Measurements from ENCODE around the gene TXNDC5.
A peak's percentile ranks its signal among the peaks of the same experiment; 100 is the strongest.

The TXNDC5 gene

GRCh38 chr6:7910654-7911344 lies at the start of gene TXNDC5:
TXNDC5 (minus strand) TSS chr6:7910788; CDS start chr6:7910776, 12 bp downstream.
- peak in 1 of 2 donors; percentile 67 for DNase-seq (ENCODE audit: low read depth in 2 of 2)

- no peak for DNase-seq (ENCODE audit: low read depth in 2 of 2)
These were observed 49.6 kb upstream of the TXNDC5 start for GRCh38 chr6:7960141-7960540.

- DNase-seq (ENCODE audit: low read depth in 2 of 2): no peak
These were observed 48.9 kb upstream of the TXNDC5 start for GRCh38 chr6:7959453-7959852.

GRCh38 chr6:7958464-7958863 lies 47.9 kb upstream of the TXNDC5 start:
- no peak for DNase-seq (ENCODE audit: low read depth in 2 of 2)

GRCh38 chr6:7956257-7956656 lies 45.7 kb upstream of the TXNDC5 start:
- DNase-seq (ENCODE audit: low read depth in 2 of 2): no peak

- no peak for DNase-seq (ENCODE audit: low read depth in 2 of 2)
These were observed 44.1 kb upstream of the TXNDC5 start for GRCh38 chr6:7954477-7955200.

GRCh38 chr6:7953753-7954152 lies 43.2 kb upstream of the TXNDC5 start:
- no peak for DNase-seq (ENCODE audit: low read depth in 2 of 2)

- DNase-seq (ENCODE audit: low read depth in 2 of 2): no peak
These were observed 29.3 kb upstream of the TXNDC5 start for GRCh38 chr6:7939864-7940228.

- no peak for DNase-seq (ENCODE audit: low read depth in 2 of 2)
These were observed 28.7 kb upstream of the TXNDC5 start for GRCh38 chr6:7939184-7939863.

GRCh38 chr6:7938562-7939183 lies 28.1 kb upstream of the TXNDC5 start:
- DNase-seq (ENCODE audit: low read depth in 2 of 2): no peak

- DNase-seq (ENCODE audit: low read depth in 2 of 2): no peak
These were observed 23.2 kb upstream of the TXNDC5 start for GRCh38 chr6:7933794-7934193.

GRCh38 chr6:7932625-7933024 lies 22.0 kb upstream of the TXNDC5 start:
- DNase-seq (ENCODE audit: low read depth in 2 of 2): no peak

GRCh38 chr6:7924867-7925266 lies 14.3 kb upstream of the TXNDC5 start:
- DNase-seq (ENCODE audit: low read depth in 2 of 2): no peak

GRCh38 chr6:7922596-7922995 lies 12.0 kb upstream of the TXNDC5 start:
- DNase-seq (ENCODE audit: low read depth in 2 of 2): no peak

- DNase-seq (ENCODE audit: low read depth in 2 of 2): no peak
These were observed 11.1 kb upstream of the TXNDC5 start for GRCh38 chr6:7921632-7922092.

GRCh38 chr6:7921046-7921445 lies 10.5 kb upstream of the TXNDC5 start:
- DNase-seq (ENCODE audit: low read depth in 2 of 2): no peak

GRCh38 chr6:7920425-7920824 lies 9.8 kb upstream of the TXNDC5 start:
- no peak for DNase-seq (ENCODE audit: low read depth in 2 of 2)

- no peak for DNase-seq (ENCODE audit: low read depth in 2 of 2)
These were observed 9.3 kb upstream of the TXNDC5 start for GRCh38 chr6:7919871-7920270.

GRCh38 chr6:7918403-7918802 lies 7.8 kb upstream of the TXNDC5 start:
- no peak for DNase-seq (ENCODE audit: low read depth in 2 of 2)

- no peak for DNase-seq (ENCODE audit: low read depth in 2 of 2)
These were observed 7.1 kb upstream of the TXNDC5 start for GRCh38 chr6:7917729-7918128.

- no peak for DNase-seq (ENCODE audit: low read depth in 2 of 2)
These were observed 6.4 kb upstream of the TXNDC5 start for GRCh38 chr6:7916959-7917358.

Measured in stimulated activated CD8-positive, alpha-beta memory T cell treated with anti-CD3 and anti-CD28 coated beads, Interleukin-7, amount 100 ng/mL, for 4 hours (primary cell).